Measurements from ENCODE around the gene FST.

Gene FST

GRCh38 chr5:53436480-53437191 is 43.8 kb upstream of the FST start:
- TF ChIP-seq CTCF (IDR thresholded peaks at IDR 0.05; ENCODE audit: low read depth, low read length) (no peak), EZH2phosphoT487 (IDR thresholded peaks at IDR 0.05; ENCODE audit: low read depth) (no peak)
- H3K27ac ChIP-seq (ENCODE audit: low read length): no peak overlapping the region
- H3K4me2 ChIP-seq (ENCODE audit: low read length): no peak overlapping the region
- H3K9ac ChIP-seq (ENCODE audit: low read length): no peak overlapping the region
- H3K4me3 ChIP-seq (ENCODE audit: low read length): no peak overlapping the region
- H3K9me3 ChIP-seq (ENCODE audit: insufficient read depth, low read length): no peaks in the 10 kb centered on the region
- no peaks in the 10 kb centered on the region for H3K27me3 ChIP-seq (ENCODE audit: low read depth, low read length)
- H2AFZ ChIP-seq (ENCODE audit: low read depth, low read length): no peak overlapping the region
- no peaks in the 10 kb centered on the region for H3K36me3 ChIP-seq (replicated peaks; ENCODE audit: low read depth, low read length)
- H3K4me1 ChIP-seq (ENCODE audit: low read length): no peaks in the 10 kb centered on the region
- H4K20me1 ChIP-seq (ENCODE audit: insufficient read depth, low read length): no peaks in the 10 kb centered on the region
- H3K79me2 ChIP-seq (ENCODE audit: low read length): no peaks in the 10 kb centered on the region

- TF ChIP-seq EZH2phosphoT487 (IDR thresholded peaks at IDR 0.05; ENCODE audit: low read depth) (no peak), CTCF (IDR thresholded peaks at IDR 0.05; ENCODE audit: low read depth, low read length) (no peak)
- Histone ChIP-seq H3K9ac (ENCODE audit: low read length) (no peak overlapping the region), H3K9me3 (ENCODE audit: insufficient read depth, low read length) (no peaks in the 10 kb centered on the region), H3K4me2 (ENCODE audit: low read length) (no peak overlapping the region), H3K27me3 (ENCODE audit: low read depth, low read length) (no peaks in the 10 kb centered on the region), H4K20me1 (ENCODE audit: insufficient read depth, low read length) (no peaks in the 10 kb centered on the region), H3K79me2 (ENCODE audit: low read length) (no peaks in the 10 kb centered on the region), H3K4me1 (ENCODE audit: low read length) (peaks cover 2% of the 10 kb centered on the region; the same call in 1 of the 2 replicates), H3K36me3 (replicated peaks; ENCODE audit: low read depth, low read length) (no peaks in the 10 kb centered on the region), H3K4me3 (ENCODE audit: low read length) (no peak overlapping the region), H3K27ac (ENCODE audit: low read length) (no peak overlapping the region), H2AFZ (ENCODE audit: low read depth, low read length) (no peak overlapping the region)
These were observed 42.4 kb upstream of the FST start for GRCh38 chr5:53438079-53438478.

- no peak overlapping the region for H3K4me2 ChIP-seq (ENCODE audit: low read length)
These were observed 41.6 kb upstream of the FST start for GRCh38 chr5:53438486-53439472.

More at GRCh38 chr5:53438486-53439472, 41.6 kb upstream of the FST start:
- Histone ChIP-seq H3K4me1 (ENCODE audit: low read length) (peaks cover 2% of the 10 kb centered on the region; the same call in 1 of the 2 replicates), H3K79me2 (ENCODE audit: low read length) (no peaks in the 10 kb centered on the region), H3K4me3 (ENCODE audit: low read length) (no peak overlapping the region), H3K27me3 (ENCODE audit: low read depth, low read length) (no peaks in the 10 kb centered on the region), H3K27ac (ENCODE audit: low read length) (no peak overlapping the region), H3K36me3 (replicated peaks; ENCODE audit: low read depth, low read length) (no peaks in the 10 kb centered on the region), H4K20me1 (ENCODE audit: insufficient read depth, low read length) (no peaks in the 10 kb centered on the region), H3K9ac (ENCODE audit: low read length) (no peak overlapping the region), H3K9me3 (ENCODE audit: insufficient read depth, low read length) (no peaks in the 10 kb centered on the region), H2AFZ (ENCODE audit: low read depth, low read length) (no peak overlapping the region)
- TF ChIP-seq CTCF (IDR thresholded peaks at IDR 0.05; ENCODE audit: low read depth, low read length) (no peak), EZH2phosphoT487 (IDR thresholded peaks at IDR 0.05; ENCODE audit: low read depth) (no peak)

Measured in OCI-LY3 (cell line).